ENCODE results near the gene RTF2. TPM values are rescaled to one million over a fixed set of nuclear protein-coding genes. Genes with fewer than 3 reads are reported as not detected.

The RTF2 gene
- total RNA-seq, 1 donor from 2014 or later: 79.9 TPM

DNA sequence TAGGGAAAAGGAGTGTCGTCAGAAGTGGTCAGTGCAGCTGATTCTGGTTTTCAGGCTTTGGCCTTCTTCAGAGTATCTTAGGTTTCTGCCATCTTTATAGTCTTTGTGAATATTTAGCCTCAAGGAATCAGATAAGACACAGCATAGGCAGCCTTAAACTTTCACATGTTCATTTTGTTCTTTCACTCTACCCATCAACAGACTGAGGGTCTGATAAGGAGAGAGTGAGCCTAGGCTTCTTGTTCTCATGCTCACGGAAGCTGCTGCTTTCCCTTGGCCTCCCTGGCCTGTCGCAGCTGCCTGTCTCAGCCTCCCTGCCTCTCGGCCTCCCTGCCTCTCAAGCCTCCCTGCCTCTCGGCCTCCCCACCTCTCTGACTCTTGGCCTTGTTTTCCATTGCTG, 20.1 kb downstream of the RTF2 start:
- no peaks in the 10 kb centered on the region for H3K9me3 Mint-ChIP-seq (ENCODE audit: unreplicated experiment)
- no peak overlapping the region for H3K4me3 Mint-ChIP-seq (ENCODE audit: unreplicated experiment)
- H3K36me3 Mint-ChIP-seq (ENCODE audit: low read depth, unreplicated experiment): peaks cover 51% of the 10 kb centered on the region
- TF ChIP-seq, protein P1, sequence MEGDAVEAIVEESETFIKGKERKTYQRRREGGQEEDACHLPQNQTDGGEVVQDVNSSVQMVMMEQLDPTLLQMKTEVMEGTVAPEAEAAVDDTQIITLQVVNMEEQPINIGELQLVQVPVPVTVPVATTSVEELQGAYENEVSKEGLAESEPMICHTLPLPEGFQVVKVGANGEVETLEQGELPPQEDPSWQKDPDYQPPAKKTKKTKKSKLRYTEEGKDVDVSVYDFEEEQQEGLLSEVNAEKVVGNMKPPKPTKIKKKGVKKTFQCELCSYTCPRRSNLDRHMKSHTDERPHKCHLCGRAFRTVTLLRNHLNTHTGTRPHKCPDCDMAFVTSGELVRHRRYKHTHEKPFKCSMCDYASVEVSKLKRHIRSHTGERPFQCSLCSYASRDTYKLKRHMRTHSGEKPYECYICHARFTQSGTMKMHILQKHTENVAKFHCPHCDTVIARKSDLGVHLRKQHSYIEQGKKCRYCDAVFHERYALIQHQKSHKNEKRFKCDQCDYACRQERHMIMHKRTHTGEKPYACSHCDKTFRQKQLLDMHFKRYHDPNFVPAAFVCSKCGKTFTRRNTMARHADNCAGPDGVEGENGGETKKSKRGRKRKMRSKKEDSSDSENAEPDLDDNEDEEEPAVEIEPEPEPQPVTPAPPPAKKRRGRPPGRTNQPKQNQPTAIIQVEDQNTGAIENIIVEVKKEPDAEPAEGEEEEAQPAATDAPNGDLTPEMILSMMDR (IDR thresholded peaks at IDR 0.05; ENCODE audit: unreplicated experiment): no peak
- H3K27ac Mint-ChIP-seq (ENCODE audit: unreplicated experiment): no peak overlapping the region
- no peaks in the 10 kb centered on the region for H3K4me1 Mint-ChIP-seq (ENCODE audit: unreplicated experiment)
- peaks cover 6% of the 10 kb centered on the region for H3K27me3 Mint-ChIP-seq (ENCODE audit: unreplicated experiment)
- DNase-seq (ENCODE audit: low spot score): no peak

DNA sequence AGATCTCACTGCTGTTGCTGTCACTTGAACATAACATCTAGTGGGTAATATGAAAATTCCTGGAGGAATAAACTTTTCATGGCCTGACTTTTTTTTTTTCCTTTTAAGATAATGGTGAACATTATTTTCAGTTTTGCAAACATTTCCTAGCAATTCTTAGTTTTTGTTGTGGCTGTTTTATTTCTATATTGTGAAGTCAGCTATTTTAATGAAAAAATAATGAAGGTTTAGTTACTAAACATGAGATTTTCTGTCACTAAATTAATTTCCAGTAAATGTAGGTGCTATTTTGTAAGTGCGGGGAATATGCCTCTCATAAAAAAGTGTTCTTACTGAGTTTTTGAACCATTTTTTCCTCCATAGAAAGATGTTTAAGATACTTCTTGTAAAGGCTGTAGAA, 32.7 kb downstream of the RTF2 start:
- TF ChIP-seq, protein P1 (IDR thresholded peaks at IDR 0.05; ENCODE audit: unreplicated experiment): no peak
- H3K9me3 Mint-ChIP-seq (ENCODE audit: unreplicated experiment): no peaks in the 10 kb centered on the region
- peaks cover 23% of the 10 kb centered on the region for H3K4me1 Mint-ChIP-seq (ENCODE audit: unreplicated experiment)
- H3K36me3 Mint-ChIP-seq (ENCODE audit: low read depth, unreplicated experiment): peaks cover 12% of the 10 kb centered on the region
- no peak for DNase-seq (ENCODE audit: low spot score)
- H3K4me3 Mint-ChIP-seq (ENCODE audit: unreplicated experiment): no peak overlapping the region
- no peak overlapping the region for H3K27ac Mint-ChIP-seq (ENCODE audit: unreplicated experiment)
- no peaks in the 10 kb centered on the region for H3K27me3 Mint-ChIP-seq (ENCODE audit: unreplicated experiment)

DNA sequence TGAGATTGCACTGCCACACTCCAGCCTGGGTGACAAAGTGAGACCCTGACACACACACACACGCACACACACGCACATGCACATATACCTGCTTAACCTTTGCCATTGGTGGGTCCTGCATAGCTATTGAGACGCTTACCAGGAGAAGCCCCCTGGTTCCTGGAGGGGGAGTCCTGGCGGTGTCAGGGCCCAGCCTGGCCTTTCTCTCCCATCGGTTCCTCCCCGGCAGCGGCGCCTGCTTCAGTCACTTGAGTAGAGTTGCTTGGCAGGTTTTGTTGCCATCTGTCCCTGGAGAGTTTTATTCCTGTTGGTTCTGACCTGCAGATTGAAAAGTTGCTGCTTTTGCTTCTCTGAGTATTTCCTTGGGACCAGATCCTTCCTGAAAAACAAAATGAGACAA, 35.5 kb downstream of the RTF2 start:
- peaks cover 24% of the 10 kb centered on the region for H3K4me1 Mint-ChIP-seq (ENCODE audit: unreplicated experiment)
- TF ChIP-seq, protein P1 (IDR thresholded peaks at IDR 0.05; ENCODE audit: unreplicated experiment): no peak
- peaks cover 1% of the 10 kb centered on the region for H3K27me3 Mint-ChIP-seq (ENCODE audit: unreplicated experiment)
- H3K9me3 Mint-ChIP-seq (ENCODE audit: unreplicated experiment): no peaks in the 10 kb centered on the region
- no peak for DNase-seq (ENCODE audit: low spot score)
- no peak overlapping the region for H3K4me3 Mint-ChIP-seq (ENCODE audit: unreplicated experiment)
- peak overlapping the region; percentile 12 for H3K27ac Mint-ChIP-seq (ENCODE audit: unreplicated experiment)
- no peaks in the 10 kb centered on the region for H3K36me3 Mint-ChIP-seq (ENCODE audit: low read depth, unreplicated experiment)

DNA sequence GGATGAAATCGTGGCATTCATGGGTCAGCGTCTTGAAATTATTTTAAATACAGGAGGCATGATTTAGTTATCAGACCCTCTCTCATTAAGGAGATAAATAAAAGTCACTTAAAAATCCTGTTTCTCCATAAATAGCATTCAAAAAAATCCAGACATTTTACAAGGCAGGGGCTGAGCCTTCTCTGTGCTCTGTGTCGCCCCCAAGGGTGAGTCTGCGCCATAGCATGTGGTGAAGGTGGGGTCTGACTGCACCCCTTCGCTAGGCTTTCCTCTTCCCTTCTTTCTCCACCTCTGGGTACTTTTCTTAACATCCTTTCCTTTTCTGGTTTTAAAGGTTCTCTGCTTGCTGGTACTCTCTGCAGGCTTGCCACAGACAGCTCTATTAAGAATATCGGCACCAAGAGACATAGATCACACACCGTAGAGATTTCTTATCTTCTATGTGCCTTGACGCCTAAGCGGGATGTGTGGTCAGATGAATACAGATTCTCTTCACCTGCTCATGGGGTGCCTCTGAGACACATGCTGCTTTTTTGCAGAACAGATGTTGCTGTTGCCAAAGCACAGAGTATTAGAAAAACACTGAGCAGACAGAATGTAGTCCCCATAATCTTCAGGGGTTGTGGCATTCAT, 36.1 kb downstream of the RTF2 start:
- Mint-ChIP-seq H3K4me1 (ENCODE audit: unreplicated experiment) (peaks cover 24% of the 10 kb centered on the region), H3K27me3 (ENCODE audit: unreplicated experiment) (peaks cover 1% of the 10 kb centered on the region), H3K4me3 (ENCODE audit: unreplicated experiment) (no peak overlapping the region), H3K36me3 (ENCODE audit: low read depth, unreplicated experiment) (no peaks in the 10 kb centered on the region), H3K27ac (ENCODE audit: unreplicated experiment) (peak overlapping the region; percentile 12), H3K9me3 (ENCODE audit: unreplicated experiment) (no peaks in the 10 kb centered on the region)
- peak; percentile 47 for DNase-seq (ENCODE audit: low spot score)
- TF ChIP-seq, protein P1 (IDR thresholded peaks at IDR 0.05; ENCODE audit: unreplicated experiment): peak; percentile 59

DNA sequence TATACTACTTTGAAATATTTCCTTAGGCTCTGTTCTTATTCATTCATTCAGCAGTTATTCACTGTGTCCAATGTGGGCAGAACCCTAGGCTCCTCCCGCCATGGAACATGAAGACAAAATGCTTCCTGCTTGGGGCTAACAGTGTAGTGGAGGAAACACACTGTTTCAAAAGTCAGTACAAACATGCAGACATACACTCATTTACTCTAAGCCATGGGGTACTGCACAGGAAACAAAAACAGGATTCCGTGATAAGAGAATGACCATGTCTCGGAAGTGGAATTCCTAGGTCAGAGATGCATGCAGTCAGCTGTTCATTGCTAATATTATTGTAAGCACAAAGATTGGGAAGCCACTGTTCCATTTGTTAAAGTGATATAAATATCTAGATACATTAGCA, 37.7 kb downstream of the RTF2 start:
- Mint-ChIP-seq H3K9me3 (ENCODE audit: unreplicated experiment) (no peaks in the 10 kb centered on the region), H3K36me3 (ENCODE audit: low read depth, unreplicated experiment) (no peaks in the 10 kb centered on the region), H3K27ac (ENCODE audit: unreplicated experiment) (peak overlapping the region; percentile 62), H3K4me1 (ENCODE audit: unreplicated experiment) (peaks cover 24% of the 10 kb centered on the region), H3K4me3 (ENCODE audit: unreplicated experiment) (no peak overlapping the region), H3K27me3 (ENCODE audit: unreplicated experiment) (peaks cover 1% of the 10 kb centered on the region)
- TF ChIP-seq, protein P1 (IDR thresholded peaks at IDR 0.05; ENCODE audit: unreplicated experiment): no peak
- peak; percentile 10 for DNase-seq (ENCODE audit: low spot score)

Measured in endothelial cell (in vitro differentiated cells).